PFSK-1 (cell line): Measurements from ENCODE around the gene CUL4A.

Experiments
- REST ChIP-seq, 2 experiments: IDR thresholded peaks; 2 replicates each; pipeline versions ENCODE4 v1.6.1 to v1.8.0; 2011 to 2012; ENCODE audit warnings: low read depth in 2 of 2, low read length in 2 of 2, control low read depth in 1 of 2, inconsistent platforms in 1 of 2, mild to moderate bottlenecking in 1 of 2, moderate library complexity in 1 of 2; ENCODE audit not compliant: insufficient read depth in 1 of 2
- SIN3A ChIP-seq: IDR thresholded peaks from 2 replicates; pipeline ENCODE4 v1.6.1; 2012; ENCODE audit warnings: mild to moderate bottlenecking, low read length, moderate library complexity, borderline replicate concordance; ENCODE audit not compliant: insufficient read depth
- TAF1 ChIP-seq: IDR thresholded peaks from 2 replicates; pipeline ENCODE4 v1.6.1; 2012; ENCODE audit warnings: low read length, control low read depth, borderline replicate concordance; ENCODE audit not compliant: insufficient read depth

DNA sequence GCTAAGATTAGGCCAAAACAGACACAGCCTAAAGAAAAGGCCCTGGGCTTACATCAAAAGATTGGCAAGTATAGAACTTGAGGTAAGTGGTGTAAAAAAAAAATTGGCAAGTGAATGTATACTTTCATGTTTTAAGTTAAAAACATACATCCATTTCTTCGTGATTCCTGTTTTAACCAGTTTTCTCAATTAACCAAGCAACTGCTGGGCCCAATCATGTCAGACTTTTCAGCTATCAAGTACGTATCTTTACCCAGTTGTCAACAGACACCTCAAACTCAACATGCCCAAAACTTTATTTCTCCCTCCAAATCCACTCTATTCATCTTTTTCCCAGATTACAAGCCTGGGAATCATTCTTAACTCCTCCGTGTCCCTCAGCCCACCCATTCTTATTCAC lies 2.0 kb upstream of the CUL4A start:
- no peak for TF ChIP-seq TAF1
- TF ChIP-seq REST (IDR thresholded peaks at IDR 0.05; ENCODE audit: insufficient read depth in 1 of 2, low read depth in 2 of 2, low read length in 2 of 2), result no peak
- TF ChIP-seq SIN3A, result no peak
